K562 (cell line): ENCODE data around the gene CADM2. TPM values are rescaled to one million over a fixed set of nuclear protein-coding genes. Genes with fewer than 3 reads are reported as not detected.

Experiments
- ATAC-seq: fragments of 200-7000 bp; cut with Tn5 transposase; 3 replicates; pipeline ENCODE4 v1.9.1; 2020; ENCODE audit warnings: moderate library complexity
- BruUV-seq: library from RNA; stranded (reverse); fragments of 400-500 nt; replicated peaks from 2 replicates; lab custom pipeline; 2021; lab: Mats Ljungman, UMichigan
- CTCF ChIA-PET: fragments of 300-600 bp; formaldehyde crosslinking; extraction: SDS; loops from one replicate; lab custom pipeline; 2021; ENCODE audit warnings: low intra/inter-chr PET ratio; lab: Yijun Ruan, JAX
- POLR2A ChIA-PET: fragments of 300-600, 350-650 bp; sonication (Branson Sonifier 250); formaldehyde crosslinking; extraction: SDS; loops from one replicate; lab custom pipeline; 2021; ENCODE audit warnings: antibody characterized with exemption, inconsistent platforms; lab: Yijun Ruan, JAX
- DNase-seq, 4 experiments: peaks; one replicate each; pipeline versions ENCODE4 v3.0.0 to v3.0.0-alpha.2; 2011 to 2018; ENCODE audit warnings: low spot score in 3 of 4, mixed read lengths in 3 of 4; ENCODE audit errors: extremely low read depth in 1 of 4
- FAIRE-seq: peaks from 2 replicates; lab custom pipeline; 2011; peaks lifted over from hg19 to GRCh38; lab: Jason Lieb, UNC
- H2AFZ ChIP-seq: 2 replicates; pipeline ENCODE4 v1.6.0; 2011; ENCODE audit warnings: low read depth, low read length, control low read depth, inconsistent platforms
- H3K27ac ChIP-seq: fragments of 200-600 bp; 3 replicates; pipeline ENCODE4 v1.8.0; 2011; ENCODE audit warnings: low read depth, mild to moderate bottlenecking, control low read depth, inconsistent platforms, low read length, moderate library complexity, mixed read lengths; ENCODE audit errors: extremely low read depth
- H3K27me3 ChIP-seq, 2 experiments: fragments of 300-600 bp in 1 of 2; 2 replicates in 1 of 2; 3 replicates in 1 of 2; pipeline versions ENCODE4 v1.6.0 to v1.8.0; 2011; ENCODE audit warnings: inconsistent platforms in 2 of 2, low read length in 2 of 2, mild to moderate bottlenecking in 1 of 2, mixed read lengths in 1 of 2, moderate library complexity in 1 of 2; ENCODE audit not compliant: control insufficient read depth in 2 of 2, insufficient read depth in 2 of 2
- H3K36me3 ChIP-seq: fragments of 300-600 bp; 3 replicates; pipeline ENCODE4 v1.8.0; 2011; ENCODE audit warnings: mild to moderate bottlenecking, low read length, inconsistent platforms; ENCODE audit not compliant: control insufficient read depth, insufficient read depth
- H3K4me1 ChIP-seq, 2 experiments: fragments of 200-600 bp in 1 of 2; replicated peaks in 1 of 2; 2 replicates in 1 of 2; 3 replicates in 1 of 2; pipeline versions ENCODE4 v1.5.1 to v1.8.0; 2011; ENCODE audit warnings: inconsistent platforms in 2 of 2, low read length in 2 of 2, mild to moderate bottlenecking in 1 of 2, mixed read lengths in 1 of 2, moderate library complexity in 1 of 2; ENCODE audit not compliant: control insufficient read depth in 2 of 2, insufficient read depth in 2 of 2
- H3K4me2 ChIP-seq: 2 replicates; pipeline ENCODE4 v1.6.1; 2011; ENCODE audit warnings: low read length, control low read depth, inconsistent platforms, mixed read lengths; ENCODE audit not compliant: insufficient read depth
- H3K4me3 ChIP-seq: fragments of 200-600 bp; sonication (generic), shearing (Covaris generic); 2 replicates; pipeline ENCODE4 v1.5.1; 2016; ENCODE audit warnings: control low read depth, inconsistent platforms
- H3K79me2 ChIP-seq: fragments of 200-600 bp; 3 replicates; pipeline ENCODE4 v1.8.0; 2011; ENCODE audit warnings: low read length, inconsistent platforms; ENCODE audit not compliant: control insufficient read depth, insufficient read depth
- H3K9ac ChIP-seq, 2 experiments: 2 replicates each; pipeline versions ENCODE4 v1.6.0 to v1.6.1; 2011; ENCODE audit warnings: low read depth in 2 of 2, low read length in 2 of 2, control low read depth in 1 of 2, inconsistent platforms in 1 of 2, mild to moderate bottlenecking in 1 of 2, mixed read lengths in 1 of 2; ENCODE audit not compliant: insufficient read depth in 1 of 2
- H3K9me1 ChIP-seq: one replicate; pipeline ENCODE4 v1.6.0; 2011; ENCODE audit warnings: inconsistent platforms, mild to moderate bottlenecking, low read length, moderate library complexity; ENCODE audit not compliant: control insufficient read depth, insufficient read depth
- H3K9me3 ChIP-seq: replicated peaks from 2 replicates; pipeline ENCODE4 v1.5.1; 2011; ENCODE audit warnings: low read depth, low read length, inconsistent platforms; ENCODE audit not compliant: control insufficient read depth, insufficient read depth
- H4K20me1 ChIP-seq: replicated peaks from 2 replicates; pipeline ENCODE4 v1.6.1; 2011; ENCODE audit warnings: low read length, inconsistent platforms, mixed read lengths; ENCODE audit not compliant: control insufficient read depth, insufficient read depth
- CHD7 ChIP-seq: fragments of 200-600 bp; sonication (generic); IDR thresholded peaks from one replicate; pipeline ENCODE4 v1.6.1; 2012; ENCODE audit warnings: mild to moderate bottlenecking, low read depth, low read length, inconsistent platforms
- ILK ChIP-seq: fragments of 450-650 bp; IDR thresholded peaks from 2 replicates; pipeline ENCODE4 v1.6.1; 2016; ENCODE audit warnings: missing genetic modification characterization, low read depth, mild to moderate bottlenecking, missing compliant biosample characterization, moderate library complexity, borderline replicate concordance
- MCM7 ChIP-seq, 2 experiments: fragments of 450-650 bp; IDR thresholded peaks; 2 replicates each; pipeline ENCODE4 v1.6.1; 2016 to 2018
- NBN ChIP-seq: fragments of 450-650 bp; IDR thresholded peaks from 2 replicates; pipeline ENCODE4 v1.6.1; 2016; ENCODE audit warnings: low read depth, mild to moderate bottlenecking
- PHF21A ChIP-seq: fragments of 450-650 bp; IDR thresholded peaks from 2 replicates; pipeline ENCODE4 v1.6.1; 2017; ENCODE audit warnings: low read depth, borderline replicate concordance
- RBM17 ChIP-seq: fragments of 200-400 bp; formaldehyde crosslinking; IDR thresholded peaks from 2 replicates; pipeline ENCODE4 v1.6.1; 2017; ENCODE audit warnings: low read depth, mild to moderate bottlenecking, low read length, borderline replicate concordance
- SMARCC2 ChIP-seq: fragments of 450-650 bp; IDR thresholded peaks from 2 replicates; pipeline ENCODE4 v1.6.1; 2017; ENCODE audit warnings: antibody characterized with exemption, moderate library complexity, mild to moderate bottlenecking, low read depth
- WGBS: fragments of 100-300 bp; shearing (Covaris generic); methylation state at CpG from one replicate; pipeline ENCODE4 v1.1.6; 2016; ENCODE audit warnings: low coverage, mixed read lengths; ENCODE audit not compliant: insufficient coverage; ENCODE audit errors: missing lambda C conversion rate; 5-methylcytosine and 5-hydroxymethylcytosine counted together
- in situ Hi-C: fragments of 300-500 bp; cut with MboI; formaldehyde crosslinking; loops from 4 replicates; pipeline ENCODE4 v1.15.0; 2018; ENCODE audit warnings: inconsistent platforms, mixed read lengths
- intact Hi-C: fragments of 100-400 bp; cut with micrococcal nuclease; formaldehyde crosslinking; loops from 2 replicates; pipeline ENCODE4 v1.14.2; 2022
- polyA plus RNA-seq, 8 experiments: library from polyadenylated mRNA; depleted of rRNA in 4 of 8; stranded (reverse) in 5 of 8; unstranded in 3 of 8; fragments of >200 nt; fragmentation: Nextera tagmentation in 2 of 8; fragmentation: Illumina TruSeq in 1 of 8; extraction: Ambion mirVana in 2 of 8; extraction: Trizol in 1 of 8; gene quantifications; 2 replicates each; pipeline versions ENCODE4 v1.2.1 to v1.2.3, GENCODE V29; 2011 to 2014; ENCODE audit warnings: inconsistent platforms in 1 of 8, missing spikeins in 1 of 8
- total RNA-seq, 7 experiments: library from RNA; depleted of rRNA in 6 of 7; stranded (reverse); fragments of >200 nt in 6 of 7; fragmentation: Illumina TruSeq in 2 of 7; extraction: Trizol in 2 of 7; gene quantifications; 2 replicates each; pipeline versions ENCODE4 v1.2.1 to v1.2.3, GENCODE V29; 2011 to 2021; ENCODE audit warnings: low replicate concordance in 1 of 7

CADM2 gene
- total and polyA plus RNA-seq, 9 of the 15 experiments (the other 6 are each of a cell fraction or from before 2014, with no cell fraction given): 0.11 to 3.2 (median 0.95) TPM

GRCh38 chr3:86046436-86047136 is 1087.8 kb downstream of the CADM2 start:
- POLR2A ChIA-PET: no interaction called here
- H3K9me1 ChIP-seq: no peaks in the 10 kb centered on the region
- CTCF ChIA-PET: no interaction called here
- no peaks in the 10 kb centered on the region for H3K4me1 ChIP-seq
- no peaks in the 10 kb centered on the region for H3K27me3 ChIP-seq
- H3K79me2 ChIP-seq: no peaks in the 10 kb centered on the region
- no peaks in the 10 kb centered on the region for H3K9me3 ChIP-seq
- in situ Hi-C loops (no loop called here), intact Hi-C loops (no loop called here)
- BruUV-seq: no TSS peak
- H3K4me2 ChIP-seq: no peak overlapping the region
- 0% methylated on average over 6 of the region's 6 CpGs for WGBS
- no peak overlapping the region for H2AFZ ChIP-seq
- DNase-seq (no peak), FAIRE-seq (no peak), ATAC-seq (no peak)
- no peak overlapping the region for H3K4me3 ChIP-seq
- H3K9ac ChIP-seq: no peak overlapping the region
- no peak overlapping the region for H3K27ac ChIP-seq
- H3K36me3 ChIP-seq: no peaks in the 10 kb centered on the region
- no peaks in the 10 kb centered on the region for H4K20me1 ChIP-seq
- TF ChIP-seq PHF21A: no peak
- TF ChIP-seq SMARCC2: no peak
- TF ChIP-seq RBM17: no peak
- no peak for TF ChIP-seq MCM7 (IDR thresholded peaks at IDR 0.05)
- no peak for TF ChIP-seq ILK
- TF ChIP-seq NBN: no peak
- no peak for TF ChIP-seq CHD7
